Measurements from ENCODE around the gene IL21. TPM values are rescaled to one million over a fixed set of nuclear protein-coding genes. Genes with fewer than 3 reads are reported as not detected.

IL21 gene
- total and polyA plus RNA-seq, 2 donors (not counting 1 experiment from before 2014, with no cell fraction given): not detected

DNA sequence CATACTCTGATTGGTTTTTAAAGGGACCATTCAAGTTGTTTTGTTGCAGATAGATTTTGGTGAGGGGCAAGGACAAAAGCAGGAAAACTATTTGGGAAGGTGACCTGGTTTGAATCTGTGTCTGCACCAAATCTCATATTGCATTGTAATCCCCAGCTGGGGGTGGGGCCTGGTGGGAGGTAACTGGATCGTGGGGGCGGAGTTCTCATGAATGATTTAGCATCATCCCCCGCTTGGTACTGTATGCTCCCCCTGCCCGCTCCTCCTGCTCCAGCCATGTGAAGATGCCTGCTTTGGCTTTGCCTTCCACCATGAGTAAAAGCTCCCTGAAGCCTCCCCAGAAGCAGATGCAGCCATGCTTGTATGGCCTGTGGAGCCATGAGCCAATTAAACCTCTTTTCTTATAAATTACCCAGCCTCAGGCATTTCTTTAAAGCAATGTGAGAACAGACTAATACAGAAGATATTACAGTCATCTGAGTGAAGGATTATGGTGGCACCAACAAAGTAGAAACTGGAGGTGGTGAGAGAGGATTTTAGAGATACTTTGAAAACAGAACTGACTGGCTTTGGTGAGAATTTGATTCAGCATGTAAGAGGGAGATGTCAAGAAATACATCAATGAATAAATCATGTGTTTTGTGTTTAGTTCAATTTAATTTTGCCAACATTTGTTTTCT, 14.4 kb downstream of the IL21 start:
- no peak for DNase-seq (ENCODE audit: low read depth in 2 of 2)
- Histone ChIP-seq H3K27me3 (ENCODE audit: control insufficient read depth, insufficient read depth, low read length) (no peaks in the 10 kb centered on the region), H3K4me1 (ENCODE audit: control insufficient read depth, extremely low read depth, insufficient read depth, low read length) (no peaks in the 10 kb centered on the region), H3K4me3 (replicated peaks in 1 of 4; ENCODE audit: control extremely low read depth in 1 of 4, insufficient read depth in 1 of 4, low read depth in 3 of 4, low read length in 4 of 4) (no peak overlapping the region), H3K27ac (ENCODE audit: insufficient read depth, low read length) (no peak overlapping the region), H3K36me3 (ENCODE audit: control insufficient read depth, insufficient read depth, low read length) (no peaks in the 10 kb centered on the region), H3K9ac (ENCODE audit: insufficient read depth, low read length) (no peak overlapping the region), H3K4me2 (ENCODE audit: extremely low read depth, insufficient read depth, low read length) (no peak overlapping the region), H3K79me2 (ENCODE audit: control insufficient read depth, insufficient read depth, low read length) (no peaks in the 10 kb centered on the region), H2AFZ (ENCODE audit: low read length) (no peak overlapping the region), H4K20me1 (ENCODE audit: control insufficient read depth, extremely low read depth, insufficient read depth, low read length) (no peaks in the 10 kb centered on the region), H3K9me3 (ENCODE audit: control insufficient read depth, insufficient read depth, low read depth, low read length) (no peaks in the 10 kb centered on the region)
- TF ChIP-seq CTCF (conservative IDR thresholded peaks at IDR 0.05 in 1 of 2, IDR thresholded peaks at IDR 0.05 in 1 of 2; ENCODE audit: low read depth in 1 of 2, low read length in 2 of 2) (no peak), EZH2 (IDR thresholded peaks at IDR 0.05; ENCODE audit: low read length, missing control alignments) (no peak)

GRCh38 chr4:122604146-122604545, 16.7 kb downstream of the IL21 start:
- Histone ChIP-seq H2AFZ (ENCODE audit: low read length) (no peak overlapping the region), H3K4me1 (ENCODE audit: control insufficient read depth, extremely low read depth, insufficient read depth, low read length) (no peaks in the 10 kb centered on the region), H3K9ac (ENCODE audit: insufficient read depth, low read length) (no peak overlapping the region), H3K9me3 (ENCODE audit: control insufficient read depth, insufficient read depth, low read depth, low read length) (no peaks in the 10 kb centered on the region), H3K4me3 (replicated peaks in 1 of 4; ENCODE audit: control extremely low read depth in 1 of 4, insufficient read depth in 1 of 4, low read depth in 3 of 4, low read length in 4 of 4) (no peak overlapping the region), H3K27ac (ENCODE audit: insufficient read depth, low read length) (no peak overlapping the region), H3K36me3 (ENCODE audit: control insufficient read depth, insufficient read depth, low read length) (no peaks in the 10 kb centered on the region), H3K79me2 (ENCODE audit: control insufficient read depth, insufficient read depth, low read length) (no peaks in the 10 kb centered on the region), H4K20me1 (ENCODE audit: control insufficient read depth, extremely low read depth, insufficient read depth, low read length) (no peaks in the 10 kb centered on the region), H3K4me2 (ENCODE audit: extremely low read depth, insufficient read depth, low read length) (no peak overlapping the region), H3K27me3 (ENCODE audit: control insufficient read depth, insufficient read depth, low read length) (no peaks in the 10 kb centered on the region)
- DNase-seq (ENCODE audit: low read depth in 2 of 2): no peak
- TF ChIP-seq EZH2 (IDR thresholded peaks at IDR 0.05; ENCODE audit: low read length, missing control alignments) (no peak), CTCF (conservative IDR thresholded peaks at IDR 0.05 in 1 of 2, IDR thresholded peaks at IDR 0.05 in 1 of 2; ENCODE audit: low read depth in 1 of 2, low read length in 2 of 2) (no peak)

- Histone ChIP-seq H3K27ac (ENCODE audit: insufficient read depth, low read length) (no peak overlapping the region), H3K27me3 (ENCODE audit: control insufficient read depth, insufficient read depth, low read length) (no peaks in the 10 kb centered on the region), H3K4me3 (replicated peaks in 1 of 4; ENCODE audit: control extremely low read depth in 1 of 4, insufficient read depth in 1 of 4, low read depth in 3 of 4, low read length in 4 of 4) (no peak overlapping the region), H3K4me1 (ENCODE audit: control insufficient read depth, extremely low read depth, insufficient read depth, low read length) (no peaks in the 10 kb centered on the region), H3K36me3 (ENCODE audit: control insufficient read depth, insufficient read depth, low read length) (no peaks in the 10 kb centered on the region), H3K4me2 (ENCODE audit: extremely low read depth, insufficient read depth, low read length) (no peak overlapping the region), H4K20me1 (ENCODE audit: control insufficient read depth, extremely low read depth, insufficient read depth, low read length) (no peaks in the 10 kb centered on the region), H3K79me2 (ENCODE audit: control insufficient read depth, insufficient read depth, low read length) (no peaks in the 10 kb centered on the region), H3K9me3 (ENCODE audit: control insufficient read depth, insufficient read depth, low read depth, low read length) (no peaks in the 10 kb centered on the region), H3K9ac (ENCODE audit: insufficient read depth, low read length) (no peak overlapping the region), H2AFZ (ENCODE audit: low read length) (no peak overlapping the region)
- TF ChIP-seq CTCF (conservative IDR thresholded peaks at IDR 0.05 in 1 of 2, IDR thresholded peaks at IDR 0.05 in 1 of 2; ENCODE audit: low read depth in 1 of 2, low read length in 2 of 2): no peak
- no peak for TF ChIP-seq EZH2 (IDR thresholded peaks at IDR 0.05; ENCODE audit: low read length, missing control alignments)
- peak in 1 of 2 donors; percentile 20 for DNase-seq (ENCODE audit: low read depth in 2 of 2)
These were observed 17.7 kb downstream of the IL21 start for GRCh38 chr4:122603156-122603574.

All from fibroblast of lung (primary cell).